ENCODE data around the gene RAI14.
"Not testable (repeated sequence)": the region's sequence is repeated elsewhere in the genome, so short reads cannot be mapped to it uniquely, and the experiment has no call there.

Gene RAI14

GRCh38 chr5:34778091-34778850, 122.1 kb downstream of the RAI14 start:
- DNase-seq = no peak

- DNase-seq = not testable (repeated sequence)
Observed at GRCh38 chr5:34783892-34784291, 127.8 kb downstream of the RAI14 start.

DNA sequence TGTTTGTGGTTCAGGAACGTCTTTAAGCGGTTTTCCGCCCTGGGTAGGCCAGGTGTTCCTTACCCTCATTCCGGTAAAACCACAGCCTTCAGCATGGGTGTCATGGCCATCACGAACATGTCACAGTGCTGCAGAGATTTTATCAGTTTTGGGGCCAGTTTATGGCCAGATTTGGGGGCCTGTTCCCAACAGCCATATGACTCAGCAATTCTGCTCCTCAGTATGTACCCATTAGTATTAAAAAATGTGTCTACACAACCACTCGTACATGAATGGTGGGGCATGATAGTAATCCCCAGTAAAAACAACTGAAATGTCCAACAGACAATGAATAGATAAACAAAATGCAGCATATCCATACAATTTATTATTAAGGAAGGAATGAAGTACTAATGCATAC, 130.9 kb downstream of the RAI14 start:
- DNase-seq = no peak

DNA sequence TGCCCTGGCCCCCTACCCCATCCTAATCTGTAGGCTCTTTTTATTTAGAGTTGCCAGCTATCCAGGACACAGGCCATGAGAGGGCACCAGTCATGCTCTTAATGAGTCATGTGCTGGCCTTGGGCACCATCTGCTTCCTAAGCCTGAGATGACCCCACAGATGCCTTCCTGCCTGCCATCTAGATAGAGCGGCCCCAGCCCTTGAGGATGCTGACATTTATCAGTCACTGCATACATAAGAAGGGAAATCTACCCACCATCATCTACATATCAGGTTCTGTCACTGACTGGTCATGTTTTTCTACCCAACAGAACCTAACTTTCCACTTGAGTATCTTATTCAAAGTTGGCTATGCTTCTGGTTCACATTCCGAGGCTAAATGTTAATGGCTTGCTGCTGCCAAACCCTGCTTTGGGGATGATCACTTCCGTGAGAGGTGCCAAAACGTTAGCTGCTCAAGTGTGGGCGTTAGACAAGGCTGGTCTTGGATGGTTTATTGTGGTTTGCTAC, 132.9 kb downstream of the RAI14 start:
- DNase-seq = no peak

- no peak for DNase-seq
Observed at GRCh38 chr5:34789639-34790038, 133.5 kb downstream of the RAI14 start.

DNA sequence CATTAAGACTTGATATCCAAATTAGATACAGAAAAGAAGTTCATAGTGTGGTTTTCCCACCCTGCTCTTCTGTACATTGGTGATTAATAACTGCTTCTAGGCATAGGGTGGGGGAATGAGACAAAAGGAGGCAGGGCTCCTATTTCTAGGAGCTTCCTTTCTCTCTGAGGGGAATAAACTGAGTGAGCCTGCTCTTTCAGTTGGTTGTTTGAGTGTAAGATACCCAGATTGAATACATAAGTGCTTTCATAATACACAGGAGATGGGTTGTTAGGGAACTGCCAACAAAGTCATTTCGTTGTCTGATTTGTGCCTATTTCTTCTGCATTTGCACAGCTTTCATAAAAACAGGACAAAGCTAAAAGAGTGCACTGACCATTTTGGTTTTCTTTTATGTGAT, 133.9 kb downstream of the RAI14 start:
- DNase-seq = no peak

- DNase-seq = no peak
Observed at GRCh38 chr5:34791761-34792244, 135.7 kb downstream of the RAI14 start.

GRCh38 chr5:34802834-34803563, 146.9 kb downstream of the RAI14 start:
- no peak for DNase-seq

DNA sequence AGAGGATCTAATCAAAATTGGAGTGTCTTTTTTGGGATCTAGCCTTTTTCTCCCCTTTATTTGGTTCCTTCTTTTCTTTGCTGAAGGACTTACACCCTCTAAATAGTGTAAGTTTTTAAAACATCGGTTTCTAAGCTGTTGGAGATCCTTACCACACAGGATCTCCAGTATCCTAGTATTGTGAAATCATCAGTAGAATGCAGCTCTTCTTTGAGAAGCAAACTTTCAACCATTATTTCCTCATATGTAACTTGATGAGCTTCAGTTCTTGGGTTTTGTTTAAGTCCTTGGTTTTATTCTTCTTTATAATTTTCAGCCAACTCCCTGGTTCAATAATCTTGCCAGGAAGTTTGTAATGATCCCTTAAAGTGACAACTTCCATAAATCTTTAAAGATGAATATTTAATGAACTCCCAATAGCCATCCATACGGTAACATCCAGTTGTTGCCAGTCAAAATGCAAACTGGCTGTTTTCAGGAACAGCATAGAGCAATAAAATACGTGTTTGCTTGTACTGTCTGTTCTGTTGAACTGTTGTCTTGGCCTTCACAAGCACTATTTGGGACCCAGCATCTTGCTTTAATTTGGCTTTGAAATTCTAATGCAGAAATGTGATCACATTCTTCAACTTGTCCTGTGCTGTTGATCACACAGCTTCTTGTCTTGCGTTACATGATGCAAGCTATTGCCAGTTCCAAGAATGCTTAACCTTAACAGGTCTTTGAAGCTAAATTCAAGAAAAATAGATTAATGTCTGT, 148.0 kb downstream of the RAI14 start:
- no peak for DNase-seq

DNA sequence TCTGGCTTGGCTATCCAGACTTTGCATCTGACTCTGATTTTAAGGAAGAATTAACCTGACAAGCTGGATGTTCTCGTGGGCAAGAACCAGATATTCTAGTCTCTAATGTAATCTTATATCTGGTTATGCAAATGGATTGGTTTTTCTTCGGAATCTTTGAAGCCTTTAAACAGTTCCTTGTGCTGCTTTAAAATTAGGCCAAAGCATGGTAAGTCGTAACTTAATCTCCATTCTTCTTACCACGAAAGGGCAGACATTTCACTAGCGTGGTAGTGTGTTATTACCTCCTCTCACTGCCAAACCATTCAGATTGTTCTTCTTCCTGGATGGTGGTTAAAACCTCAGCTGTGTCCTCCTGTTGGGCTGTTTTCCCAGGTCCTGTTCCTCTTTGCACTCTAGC, 148.8 kb downstream of the RAI14 start:
- DNase-seq = no peak

GRCh38 chr5:34806532-34806931, 150.4 kb downstream of the RAI14 start:
- DNase-seq = no peak

GRCh38 chr5:34811706-34812105, 155.6 kb downstream of the RAI14 start:
- DNase-seq = no peak

DNA sequence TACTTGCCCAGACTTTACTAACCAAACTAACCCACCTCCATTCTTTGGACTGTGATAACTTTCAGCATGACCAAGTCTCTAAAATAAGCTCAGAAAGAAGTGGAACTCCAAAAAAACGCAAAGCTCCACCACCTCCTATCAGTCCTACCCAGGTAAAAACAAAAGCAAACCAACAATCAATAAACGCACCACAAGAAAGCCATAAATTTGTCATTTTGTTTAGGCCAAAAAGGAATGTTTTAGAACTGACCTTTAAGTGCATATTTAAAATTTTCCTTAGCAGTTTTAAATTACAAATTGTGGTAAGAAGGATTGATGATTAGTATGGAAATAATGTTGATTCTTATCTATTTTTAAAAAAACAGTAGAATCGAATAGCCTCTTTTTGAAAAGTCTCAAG, 157.4 kb downstream of the RAI14 start:
- no peak for DNase-seq

GRCh38 chr5:34817558-34818351, 161.6 kb downstream of the RAI14 start:
- DNase-seq = no peak

DNA sequence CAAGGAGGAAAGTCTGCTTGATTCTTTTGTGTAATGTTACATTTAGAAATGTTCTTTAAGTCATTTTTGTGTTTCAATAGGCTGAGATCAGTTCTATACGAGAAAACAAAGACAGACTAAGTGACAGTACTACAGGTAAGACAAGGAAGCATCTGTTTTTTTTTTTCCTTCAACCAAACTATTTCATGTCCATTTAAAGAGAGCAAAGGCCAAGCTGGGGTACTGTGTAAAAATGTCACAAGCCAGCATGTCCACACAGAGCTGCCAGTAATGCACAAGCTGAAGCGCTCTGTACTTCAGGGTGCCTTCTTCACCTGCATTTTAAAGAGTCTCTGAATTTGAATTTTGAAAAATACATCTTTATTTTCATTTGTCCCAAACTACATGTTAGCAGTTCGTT, 162.6 kb downstream of the RAI14 start:
- DNase-seq = no peak

DNA sequence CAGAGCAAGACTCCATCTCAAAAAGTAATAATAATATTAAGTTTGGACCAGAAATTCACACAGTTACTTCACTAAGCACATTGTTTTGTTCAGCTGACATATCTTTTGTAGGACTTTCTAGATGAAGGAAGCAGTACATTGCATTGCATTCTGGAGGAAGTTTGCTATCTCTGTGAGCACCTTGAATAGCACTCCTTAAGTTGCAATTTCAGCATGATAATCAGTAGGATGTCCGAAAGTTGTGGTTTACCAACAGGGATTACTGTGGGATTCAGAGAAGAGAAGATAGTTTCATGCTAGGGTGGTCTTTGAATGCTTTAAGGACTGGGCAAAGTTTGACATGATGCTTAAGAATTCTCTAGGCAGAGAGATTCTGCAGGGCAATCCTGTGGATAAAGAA, 164.5 kb downstream of the RAI14 start:
- DNase-seq = no peak

GRCh38 chr5:34822956-34823715, 167.0 kb downstream of the RAI14 start:
- DNase-seq = no peak

- no peak for DNase-seq
Observed at GRCh38 chr5:34826347-34826746, 170.2 kb downstream of the RAI14 start.

- DNase-seq = no peak
Observed at GRCh38 chr5:34827588-34828506, 171.7 kb downstream of the RAI14 start.

- not testable (repeated sequence) for DNase-seq
Observed at GRCh38 chr5:34830827-34831226, 174.7 kb downstream of the RAI14 start.

GRCh38 chr5:34831303-34831702, 175.2 kb downstream of the RAI14 start:
- no peak for DNase-seq

Measured in activated CD4-positive, alpha-beta T cell treated with anti-CD3 and anti-CD28 coated beads, Interleukin-2, Interleukin-6, amounts not matched to agents 100 ng/mL and 50 ng/mL, durations not matched to agents 16 hours and 8 hours (primary cell).